ENCODE data around the gene RGMB.

Gene RGMB

GRCh38 chr5:98774192-98775033 is 950 bp downstream of the RGMB start:
- Histone ChIP-seq H3K4me1 (ENCODE audit: control insufficient read depth, insufficient read depth, low read length) (peaks cover 24% of the 10 kb centered on the region), H3K4me3 (ENCODE audit: low read depth, low read length) (peak overlapping the region; percentile 79), H3K9me3 (ENCODE audit: control insufficient read depth, insufficient read depth, low read depth, low read length) (no peaks in the 10 kb centered on the region), H3K36me3 (ENCODE audit: control insufficient read depth in 2 of 2, insufficient read depth in 1 of 2, low read length in 2 of 2) (peaks cover 0 to 2% of the 10 kb centered on the region in 2 experiments; a peak in 1 of 3 replicates), H3K27ac (ENCODE audit: extremely low read depth, low read depth, low read length) (peak overlapping the region; percentile 97)
- POLR2A ChIA-PET = no interaction called here
- CTCF ChIA-PET = interaction anchor here (0.6 kb wide), 1 partner anchor 21 kb away, joined by 3 read pairs; no protein-coding TSS in a partner anchor
- TF ChIP-seq ZNF114 (tag by site-specific recombination; IDR thresholded peaks at IDR 0.05) (no peak), ZNF148 (tag by site-specific recombination; IDR thresholded peaks at IDR 0.05; ENCODE audit: borderline replicate concordance) (no peak), GLIS1 (tag by site-specific recombination; IDR thresholded peaks at IDR 0.05) (peak; percentile 36; the same call in 1 of the 2 replicates), SP2 (tag by site-specific recombination; IDR thresholded peaks at IDR 0.05) (peak; percentile 79), ZNF18 (tag by site-specific recombination; IDR thresholded peaks at IDR 0.05) (0 out of 2 replicates have a peak, but pooled peaks have one; percentile 18), MYNN (tag by site-specific recombination; IDR thresholded peaks at IDR 0.05; ENCODE audit: borderline replicate concordance) (no peak), KLF7 (tag by site-specific recombination; IDR thresholded peaks at IDR 0.05; ENCODE audit: borderline replicate concordance) (no peak), ZBTB11 (tag by site-specific recombination; conservative IDR thresholded peaks at IDR 0.05; ENCODE audit: low read depth) (peak; percentile 89), ZNF350 (tag by site-specific recombination; IDR thresholded peaks at IDR 0.05) (no peak), ZBTB8A (tag by site-specific recombination; IDR thresholded peaks at IDR 0.05) (peak; percentile 97), ZNF354C (tag by site-specific recombination; IDR thresholded peaks at IDR 0.05; ENCODE audit: borderline replicate concordance, low read depth) (no peak), ZNF423 (tag by site-specific recombination; IDR thresholded peaks at IDR 0.05) (peak; percentile 27; the same call in 1 of the 2 replicates), ZNF843 (tag by site-specific recombination; IDR thresholded peaks at IDR 0.05) (peak; percentile 87), ZNF184 (tag by site-specific recombination; IDR thresholded peaks at IDR 0.05) (no peak), ZNF837 (tag by site-specific recombination; IDR thresholded peaks at IDR 0.05) (no peak), ZNF704 (tag by site-specific recombination; IDR thresholded peaks at IDR 0.05) (no peak), KLF1 (tag by site-specific recombination; IDR thresholded peaks at IDR 0.05) (no peak; the same call in 1 of the 2 replicates), ZNF366 (tag by site-specific recombination; conservative IDR thresholded peaks at IDR 0.05) (peak; percentile 80), ZNF292 (tag by site-specific recombination; IDR thresholded peaks at IDR 0.05; ENCODE audit: borderline replicate concordance, low read depth) (no peak), TSHZ1 (tag by site-specific recombination; IDR thresholded peaks at IDR 0.05; ENCODE audit: borderline replicate concordance) (peak; percentile 59; the same call in 1 of the 2 replicates)

Data from HEK293 (cell line).